Measurements from ENCODE around the gene SCNN1G.
A peak's percentile ranks its signal among the peaks of the same experiment; 100 is the strongest.

SCNN1G gene

GRCh38 chr16:23196539-23196938, 14.0 kb downstream of the SCNN1G start:
- TF ChIP-seq GATA2 (IDR thresholded peaks at IDR 0.05; ENCODE audit: low read depth, low read length) (no peak), GATA3 (IDR thresholded peaks at IDR 0.05; ENCODE audit: low read depth, low read length) (no peak)

- TF ChIP-seq GATA3 (IDR thresholded peaks at IDR 0.05; ENCODE audit: low read depth, low read length), result no peak
- TF ChIP-seq GATA2 (IDR thresholded peaks at IDR 0.05; ENCODE audit: low read depth, low read length), result no peak
Measured at GRCh38 chr16:23202166-23202565, 19.6 kb downstream of the SCNN1G start.

GRCh38 chr16:23206986-23207385, 24.4 kb downstream of the SCNN1G start:
- TF ChIP-seq GATA3 (IDR thresholded peaks at IDR 0.05; ENCODE audit: low read depth, low read length), result no peak
- peak; percentile 30; the same call in 1 of the 2 replicates for TF ChIP-seq GATA2 (IDR thresholded peaks at IDR 0.05; ENCODE audit: low read depth, low read length)

- no peak for TF ChIP-seq GATA3 (IDR thresholded peaks at IDR 0.05; ENCODE audit: low read depth, low read length)
- peak; percentile 71 for TF ChIP-seq GATA2 (IDR thresholded peaks at IDR 0.05; ENCODE audit: low read depth, low read length)
Measured at GRCh38 chr16:23207485-23207884, 24.9 kb downstream of the SCNN1G start.

- TF ChIP-seq GATA3 (IDR thresholded peaks at IDR 0.05; ENCODE audit: low read depth, low read length) (no peak), GATA2 (IDR thresholded peaks at IDR 0.05; ENCODE audit: low read depth, low read length) (no peak)
Measured at GRCh38 chr16:23209606-23210005, 27.1 kb downstream of the SCNN1G start.

GRCh38 chr16:23213831-23214230, 31.3 kb downstream of the SCNN1G start:
- TF ChIP-seq GATA3 (IDR thresholded peaks at IDR 0.05; ENCODE audit: low read depth, low read length) (no peak), GATA2 (IDR thresholded peaks at IDR 0.05; ENCODE audit: low read depth, low read length) (no peak)

- TF ChIP-seq GATA3 (IDR thresholded peaks at IDR 0.05; ENCODE audit: low read depth, low read length) (no peak), GATA2 (IDR thresholded peaks at IDR 0.05; ENCODE audit: low read depth, low read length) (no peak)
Measured at GRCh38 chr16:23214796-23215195, 32.3 kb downstream of the SCNN1G start.

GRCh38 chr16:23215435-23215834, 32.9 kb downstream of the SCNN1G start:
- TF ChIP-seq GATA3 (IDR thresholded peaks at IDR 0.05; ENCODE audit: low read depth, low read length) (no peak), GATA2 (IDR thresholded peaks at IDR 0.05; ENCODE audit: low read depth, low read length) (no peak)

GRCh38 chr16:23216658-23217246, 34.2 kb downstream of the SCNN1G start:
- no peak for TF ChIP-seq GATA2 (IDR thresholded peaks at IDR 0.05; ENCODE audit: low read depth, low read length)
- no peak for TF ChIP-seq GATA3 (IDR thresholded peaks at IDR 0.05; ENCODE audit: low read depth, low read length)

- no peak for TF ChIP-seq GATA2 (IDR thresholded peaks at IDR 0.05; ENCODE audit: low read depth, low read length)
- TF ChIP-seq GATA3 (IDR thresholded peaks at IDR 0.05; ENCODE audit: low read depth, low read length), result no peak
Measured at GRCh38 chr16:23217646-23218045, 35.1 kb downstream of the SCNN1G start.

- TF ChIP-seq GATA3 (IDR thresholded peaks at IDR 0.05; ENCODE audit: low read depth, low read length) (no peak), GATA2 (IDR thresholded peaks at IDR 0.05; ENCODE audit: low read depth, low read length) (no peak)
Measured at GRCh38 chr16:23222929-23223328, 40.4 kb downstream of the SCNN1G start.

- TF ChIP-seq GATA2 (IDR thresholded peaks at IDR 0.05; ENCODE audit: low read depth, low read length) (no peak), GATA3 (IDR thresholded peaks at IDR 0.05; ENCODE audit: low read depth, low read length) (no peak)
Measured at GRCh38 chr16:23223368-23223767, 40.8 kb downstream of the SCNN1G start.

- TF ChIP-seq GATA2 (IDR thresholded peaks at IDR 0.05; ENCODE audit: low read depth, low read length) (no peak), GATA3 (IDR thresholded peaks at IDR 0.05; ENCODE audit: low read depth, low read length) (no peak)
Measured at GRCh38 chr16:23225109-23225508, 42.6 kb downstream of the SCNN1G start.

GRCh38 chr16:23225634-23226033, 43.1 kb downstream of the SCNN1G start:
- TF ChIP-seq GATA2 (IDR thresholded peaks at IDR 0.05; ENCODE audit: low read depth, low read length), result no peak
- TF ChIP-seq GATA3 (IDR thresholded peaks at IDR 0.05; ENCODE audit: low read depth, low read length), result no peak

- TF ChIP-seq GATA3 (IDR thresholded peaks at IDR 0.05; ENCODE audit: low read depth, low read length), result no peak
- no peak for TF ChIP-seq GATA2 (IDR thresholded peaks at IDR 0.05; ENCODE audit: low read depth, low read length)
Measured at GRCh38 chr16:23227529-23227928, 45.0 kb downstream of the SCNN1G start.

- no peak for TF ChIP-seq GATA2 (IDR thresholded peaks at IDR 0.05; ENCODE audit: low read depth, low read length)
- no peak for TF ChIP-seq GATA3 (IDR thresholded peaks at IDR 0.05; ENCODE audit: low read depth, low read length)
Measured at GRCh38 chr16:23229714-23230113, 47.2 kb downstream of the SCNN1G start.

Measured in SH-SY5Y (cell line).